Measurements from ENCODE around the gene PLS1.

Gene PLS1

GRCh38 chr3:142724682-142725356, 128.6 kb downstream of the PLS1 start:
- TF ChIP-seq EZH2 (IDR thresholded peaks at IDR 0.05; ENCODE audit: borderline replicate concordance, low read length): no peak
- no peak for TF ChIP-seq CTCF (IDR thresholded peaks at IDR 0.05; ENCODE audit: low read length)
- Histone ChIP-seq H3K9me3 (ENCODE audit: low read length) (peaks cover 2% of the 10 kb centered on the region; the same call in 1 of the 2 replicates), H3K9me2 (ENCODE audit: low read depth, low read length) (no peaks in the 10 kb centered on the region), H3K4me3 (ENCODE audit: low read depth, low read length, poor library complexity, severe bottlenecking) (peak overlapping the region; percentile 72), H3K27ac (ENCODE audit: low read depth, low read length, poor library complexity, severe bottlenecking) (no peak overlapping the region), H2AFZ (ENCODE audit: low read length) (peak overlapping the region; percentile 11), H3K4me1 (ENCODE audit: insufficient read depth, low read length, severe bottlenecking) (peaks cover 9% of the 10 kb centered on the region), H3K79me2 (ENCODE audit: insufficient read depth, low read length) (no peaks in the 10 kb centered on the region), H3K9ac (ENCODE audit: low read length) (peak overlapping the region; percentile 62; the same call in 1 of the 2 replicates), H3K4me2 (ENCODE audit: low read length) (peak overlapping the region; percentile 74), H4K20me1 (ENCODE audit: insufficient read depth, low read length) (no peaks in the 10 kb centered on the region), H3K36me3 (ENCODE audit: insufficient read depth, low read length) (no peaks in the 10 kb centered on the region), H3F3A (ENCODE audit: insufficient read depth, low read length) (no peaks in the 10 kb centered on the region), H3K27me3 (ENCODE audit: insufficient read depth, low read length) (no peaks in the 10 kb centered on the region)

GRCh38 chr3:142725357-142725739, 129.2 kb downstream of the PLS1 start:
- Histone ChIP-seq H3K79me2 (ENCODE audit: insufficient read depth, low read length) (no peaks in the 10 kb centered on the region), H3F3A (ENCODE audit: insufficient read depth, low read length) (no peaks in the 10 kb centered on the region), H3K4me2 (ENCODE audit: low read length) (no peak overlapping the region), H4K20me1 (ENCODE audit: insufficient read depth, low read length) (no peaks in the 10 kb centered on the region), H3K9ac (ENCODE audit: low read length) (no peak overlapping the region), H3K9me3 (ENCODE audit: low read length) (peaks cover 2% of the 10 kb centered on the region; the same call in 1 of the 2 replicates), H3K4me1 (ENCODE audit: insufficient read depth, low read length, severe bottlenecking) (peaks cover 9% of the 10 kb centered on the region), H3K36me3 (ENCODE audit: insufficient read depth, low read length) (no peaks in the 10 kb centered on the region), H3K9me2 (ENCODE audit: low read depth, low read length) (no peaks in the 10 kb centered on the region), H3K4me3 (ENCODE audit: low read depth, low read length, poor library complexity, severe bottlenecking) (no peak overlapping the region), H3K27me3 (ENCODE audit: insufficient read depth, low read length) (no peaks in the 10 kb centered on the region), H3K27ac (ENCODE audit: low read depth, low read length, poor library complexity, severe bottlenecking) (no peak overlapping the region), H2AFZ (ENCODE audit: low read length) (no peak overlapping the region)
- TF ChIP-seq EZH2 (IDR thresholded peaks at IDR 0.05; ENCODE audit: borderline replicate concordance, low read length) (no peak), CTCF (IDR thresholded peaks at IDR 0.05; ENCODE audit: low read length) (no peak)

GRCh38 chr3:142726017-142726416, 129.8 kb downstream of the PLS1 start:
- Histone ChIP-seq H3K9me2 (ENCODE audit: low read depth, low read length) (no peaks in the 10 kb centered on the region), H3K36me3 (ENCODE audit: insufficient read depth, low read length) (no peaks in the 10 kb centered on the region), H3F3A (ENCODE audit: insufficient read depth, low read length) (no peaks in the 10 kb centered on the region), H3K27me3 (ENCODE audit: insufficient read depth, low read length) (no peaks in the 10 kb centered on the region), H3K4me2 (ENCODE audit: low read length) (no peak overlapping the region), H3K4me3 (ENCODE audit: low read depth, low read length, poor library complexity, severe bottlenecking) (no peak overlapping the region), H4K20me1 (ENCODE audit: insufficient read depth, low read length) (no peaks in the 10 kb centered on the region), H3K27ac (ENCODE audit: low read depth, low read length, poor library complexity, severe bottlenecking) (no peak overlapping the region), H3K4me1 (ENCODE audit: insufficient read depth, low read length, severe bottlenecking) (peaks cover 9% of the 10 kb centered on the region), H2AFZ (ENCODE audit: low read length) (no peak overlapping the region), H3K9ac (ENCODE audit: low read length) (no peak overlapping the region), H3K9me3 (ENCODE audit: low read length) (peaks cover 2% of the 10 kb centered on the region; the same call in 1 of the 2 replicates), H3K79me2 (ENCODE audit: insufficient read depth, low read length) (no peaks in the 10 kb centered on the region)
- no peak for TF ChIP-seq CTCF (IDR thresholded peaks at IDR 0.05; ENCODE audit: low read length)
- no peak for TF ChIP-seq EZH2 (IDR thresholded peaks at IDR 0.05; ENCODE audit: borderline replicate concordance, low read length)
